Stimulated activated CD4-positive, alpha-beta T cell treated with anti-CD3 and anti-CD28 coated beads, Interleukin-4, amount 100 ng/mL, for 1 hour (primary cell): ENCODE measurements around the gene CALHM2.

Experiments
- DNase-seq: peaks from one replicate; pipeline ENCODE4 v3.0.0-alpha.2; 2020

CALHM2 gene

DNA sequence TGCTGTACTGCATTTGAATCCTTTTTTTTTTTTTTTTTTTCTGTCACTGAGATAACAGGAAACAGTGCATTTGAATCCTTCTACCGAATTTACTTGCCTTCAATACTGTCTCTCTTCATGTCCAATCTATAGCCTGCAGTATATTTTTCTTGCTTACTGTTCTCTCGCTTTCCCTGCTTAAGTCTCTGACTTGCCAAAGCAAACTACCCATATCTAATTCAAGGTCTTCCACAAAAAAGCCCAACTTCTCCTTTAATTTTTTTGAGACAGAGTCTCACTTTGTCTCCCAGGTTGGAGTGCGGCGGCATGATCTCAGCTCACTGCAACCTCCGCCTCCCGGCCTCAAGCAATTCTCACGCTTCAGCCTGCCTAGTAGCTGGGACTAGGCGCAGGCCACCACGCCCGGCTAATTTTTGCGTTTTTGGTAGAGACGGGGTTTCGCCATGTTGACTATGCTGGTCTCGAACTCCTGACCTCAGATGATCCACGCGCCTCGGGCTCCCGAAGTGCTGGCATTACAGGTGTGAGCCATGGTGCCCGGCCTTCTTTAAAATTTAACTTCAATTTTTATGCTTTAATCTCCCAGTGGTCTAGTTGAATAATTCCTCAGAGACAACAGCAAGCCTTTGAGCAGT, 54.9 kb downstream of the CALHM2 start:
- DNase-seq = no peak

GRCh38 chr10:103396789-103397087, 55.4 kb downstream of the CALHM2 start:
- DNase-seq = no peak
